GM12878 (cell line): Measurements from ENCODE around the gene HTN3. TPM values are rescaled to one million over a fixed set of nuclear protein-coding genes. Genes with fewer than 3 reads are reported as not detected.

ENCODE experiments used
- ATAC-seq: fragments of 200-7000 bp; cut with Tn5 transposase; 3 replicates; pipeline ENCODE4 v1.9.1; 2020; ENCODE audit warnings: mild to moderate bottlenecking, moderate library complexity
- BruUV-seq: library from RNA; stranded (reverse); fragments of 400-500 nt; replicated peaks from 2 replicates; lab custom pipeline; 2021; lab: Mats Ljungman, UMichigan
- CTCF ChIA-PET: fragments of 300-600 bp; sonication (Branson Sonifier 250); formaldehyde crosslinking; extraction: SDS; loops from one replicate; lab custom pipeline; 2021; ENCODE audit warnings: inconsistent platforms; lab: Yijun Ruan, JAX
- POLR2A ChIA-PET: fragments of 350-600 bp; formaldehyde crosslinking; extraction: SDS; loops from one replicate; lab custom pipeline; 2021; ENCODE audit warnings: inconsistent platforms; lab: Charles Lee
- RAD21 ChIA-PET: fragments of 300-600 bp; sonication (Branson Sonifier 250); formaldehyde crosslinking; loops from one replicate; lab custom pipeline; 2023; ENCODE audit warnings: antibody characterized with exemption; ENCODE audit not compliant: unreplicated experiment; lab: Charles Lee
- SMC1A ChIA-PET: fragments of 300-600 bp; sonication (Branson Sonifier 250); formaldehyde crosslinking; loops from one replicate; lab custom pipeline; 2023; ENCODE audit not compliant: unreplicated experiment, uncharacterized antibody; lab: Charles Lee
- DNase-seq: peaks from one replicate; pipeline ENCODE4 v3.0.0-alpha.2; 2011; ENCODE audit warnings: low read depth, low spot score
- FAIRE-seq: peaks from 3 replicates; lab custom pipeline; 2011; peaks lifted over from hg19 to GRCh38; lab: Jason Lieb, UNC
- H2AFZ ChIP-seq: 2 replicates; pipeline ENCODE4 v1.6.0; 2011; ENCODE audit warnings: low read depth, low read length, control low read depth; ENCODE audit not compliant: control insufficient read depth
- H3K27ac ChIP-seq: 2 replicates; pipeline ENCODE4 v1.5.1; 2011; ENCODE audit warnings: control low read depth; ENCODE audit not compliant: control insufficient read depth, insufficient read depth
- H3K27me3 ChIP-seq, 2 experiments: replicated peaks in 1 of 2; 2 replicates each; pipeline versions ENCODE4 v1.6.0 to v1.6.1; 2011; ENCODE audit warnings: low read length in 1 of 2; ENCODE audit not compliant: control insufficient read depth in 2 of 2, insufficient read depth in 2 of 2
- H3K36me3 ChIP-seq, 2 experiments: 2 replicates each; pipeline ENCODE4 v1.5.1; 2011; ENCODE audit warnings: low read length in 1 of 2; ENCODE audit not compliant: control insufficient read depth in 2 of 2, insufficient read depth in 2 of 2
- H3K4me1 ChIP-seq: 2 replicates; pipeline ENCODE4 v1.6.1; 2011; ENCODE audit warnings: mild to moderate bottlenecking, low read length, moderate library complexity, mixed read lengths; ENCODE audit not compliant: control insufficient read depth, insufficient read depth
- H3K4me2 ChIP-seq: 2 replicates; pipeline ENCODE4 v1.6.0; 2011; ENCODE audit warnings: control low read depth; ENCODE audit not compliant: control insufficient read depth, insufficient read depth
- H3K4me3 ChIP-seq: fragments of 200-600 bp; sonication (generic); 2 replicates; pipeline ENCODE4 v1.5.1; 2016
- H3K79me2 ChIP-seq: 2 replicates; pipeline ENCODE4 v1.6.0; 2011; ENCODE audit warnings: low read length; ENCODE audit not compliant: control insufficient read depth, insufficient read depth
- H3K9ac ChIP-seq: 2 replicates; pipeline ENCODE4 v1.8.0; 2011; ENCODE audit warnings: low read length, control low read depth, mixed read lengths; ENCODE audit not compliant: control insufficient read depth, insufficient read depth
- H3K9me3 ChIP-seq: replicated peaks from 3 replicates; pipeline ENCODE4 v1.5.1; 2011; ENCODE audit warnings: mild to moderate bottlenecking, low read length; ENCODE audit not compliant: control insufficient read depth, insufficient read depth
- H4K20me1 ChIP-seq: 2 replicates; pipeline ENCODE4 v1.6.0; 2011; ENCODE audit not compliant: control insufficient read depth, insufficient read depth
- DPF2 ChIP-seq: fragments of 450-650 bp; IDR thresholded peaks from 2 replicates; pipeline ENCODE4 v1.6.1; 2017; ENCODE audit warnings: mild to moderate bottlenecking
- HDGF ChIP-seq: fragments of 450-650 bp; IDR thresholded peaks from 2 replicates; pipeline ENCODE4 v1.6.1; 2016; ENCODE audit warnings: antibody characterized with exemption
- NRF1 ChIP-seq: conservative IDR thresholded peaks from 2 replicates; pipeline ENCODE4 v1.6.1; 2011; ENCODE audit warnings: mild to moderate bottlenecking, low read depth, low read length, improper control_type of control experiment
- RCOR1 ChIP-seq: conservative IDR thresholded peaks from 2 replicates; pipeline ENCODE4 v1.6.1; 2012; ENCODE audit warnings: low read depth, low read length, improper control_type of control experiment
- RFX5 ChIP-seq: IDR thresholded peaks from 2 replicates; pipeline ENCODE4 v1.6.1; 2011; ENCODE audit warnings: low read depth, low read length, improper control_type of control experiment
- RUNX3 ChIP-seq: IDR thresholded peaks from 2 replicates; pipeline ENCODE4 v1.6.1; 2012; ENCODE audit warnings: low read length, inconsistent platforms
- SMC3 ChIP-seq: IDR thresholded peaks from 2 replicates; pipeline ENCODE4 v1.6.1; 2011; ENCODE audit warnings: low read length, improper control_type of control experiment, borderline replicate concordance
- SREBF2 ChIP-seq: IDR thresholded peaks from 2 replicates; pipeline ENCODE4 v1.6.1; 2012; ENCODE audit warnings: mild to moderate bottlenecking, low read length
- TAF1 ChIP-seq: IDR thresholded peaks from 2 replicates; pipeline ENCODE4 v1.6.1; 2011; ENCODE audit warnings: mild to moderate bottlenecking, low read depth, low read length, borderline replicate concordance
- ZNF217 ChIP-seq: fragments of 450-650 bp; IDR thresholded peaks from 2 replicates; pipeline ENCODE4 v1.6.1; 2017; ENCODE audit warnings: antibody characterized with exemption, mild to moderate bottlenecking
- in situ Hi-C: fragments of 300-500 bp; cut with MboI; formaldehyde crosslinking; loops from 9 replicates; pipeline ENCODE4 v1.14.3; 2018; ENCODE audit warnings: mixed read lengths
- intact Hi-C: fragments of 100-400 bp; cut with micrococcal nuclease; formaldehyde crosslinking; loops from one replicate; pipeline ENCODE4 v1.14.2; 2022; ENCODE audit not compliant: unreplicated experiment
- polyA plus RNA-seq, 11 experiments: library from polyadenylated mRNA; depleted of rRNA in 4 of 11; unstranded in 6 of 11; stranded (reverse) in 5 of 11; fragments of >200 nt; fragmentation: Nextera tagmentation in 4 of 11; fragmentation: Illumina TruSeq in 1 of 11; extraction: Ambion mirVana in 4 of 11; extraction: Trizol in 1 of 11; gene quantifications; 1 replicate in 1 of 11; 2 replicates in 10 of 11; pipeline versions ENCODE4 v1.2.1 to v1.2.3, GENCODE V29; 2011 to 2016; ENCODE audit warnings: inconsistent platforms in 2 of 11, missing spikeins in 2 of 11, low read depth in 1 of 11
- total RNA-seq, 4 experiments: library from RNA; depleted of rRNA in 3 of 4; stranded (reverse); fragments of >200 nt in 3 of 4; fragmentation: Illumina TruSeq in 1 of 4; extraction: Trizol in 1 of 4; gene quantifications; 2 replicates each; pipeline versions ENCODE4 v1.2.1 to v1.2.3, GENCODE V29; 2013 to 2021
- TF ChIP-seq, protein P1 (sequence below): fragments of 450-650 bp; IDR thresholded peaks from 2 replicates; pipeline ENCODE4 v1.6.1; 2017; ENCODE audit warnings: mild to moderate bottlenecking
- TF ChIP-seq, protein P2 (sequence below): IDR thresholded peaks from 2 replicates; pipeline ENCODE4 v1.6.1; 2012; ENCODE audit warnings: low read depth, low read length, improper control_type of control experiment
- TF ChIP-seq, protein P3 (sequence below): fragments of 150-350 bp; IDR thresholded peaks from 2 replicates; pipeline ENCODE4 v1.6.1; 2016; ENCODE audit warnings: low read depth, low read length
- TF ChIP-seq, protein P4 (sequence below): fragments of 450-650 bp; IDR thresholded peaks from 2 replicates; pipeline ENCODE4 v1.6.1; 2017; ENCODE audit warnings: borderline replicate concordance

The HTN3 gene
- total and polyA plus RNA-seq, 10 of the 15 experiments (the other 5 are each of a cell fraction or from before 2014, with no cell fraction given), result not detected

DNA sequence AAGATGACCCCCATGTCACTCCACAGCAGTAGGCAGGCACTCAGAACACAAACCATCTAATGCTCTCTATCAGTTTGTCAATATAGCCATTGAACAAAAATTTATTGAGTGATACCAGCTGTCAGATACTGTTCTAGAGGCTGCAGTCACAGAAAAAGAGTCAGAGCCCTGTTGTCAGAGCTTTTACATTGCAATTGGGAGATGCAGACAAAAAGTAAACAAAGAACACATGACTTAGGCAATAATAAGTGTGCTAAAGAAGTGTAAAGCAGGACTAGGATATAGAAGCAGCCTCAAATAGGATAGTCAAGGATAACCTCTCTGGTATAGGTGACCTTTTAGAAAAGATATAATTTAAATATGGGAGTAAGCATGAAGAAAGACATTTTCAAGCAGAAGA is 30.9 kb downstream of the HTN3 start:
- Histone ChIP-seq H3K79me2 (no peaks in the 10 kb centered on the region), H3K4me1 (no peaks in the 10 kb centered on the region), H3K9me3 (no peaks in the 10 kb centered on the region), H3K4me3 (no peak overlapping the region), H3K4me2 (no peak overlapping the region), H3K9ac (no peak overlapping the region), H2AFZ (no peak overlapping the region), H4K20me1 (no peaks in the 10 kb centered on the region), H3K27me3 (no peaks in the 10 kb centered on the region), H3K27ac (no peak overlapping the region), H3K36me3 (no peaks in the 10 kb centered on the region)
- POLR2A ChIA-PET, result no interaction called here
- SMC1A ChIA-PET, result no interaction called here
- CTCF ChIA-PET, result no interaction called here
- FAIRE-seq (no peak), DNase-seq (no peak), ATAC-seq (no peak)
- intact Hi-C loops (no loop called here), in situ Hi-C loops (no loop called here)
- no TSS peak for BruUV-seq
- RAD21 ChIA-PET, result no interaction called here
- no peak for TF ChIP-seq SREBF2
- TF ChIP-seq, protein P1, sequence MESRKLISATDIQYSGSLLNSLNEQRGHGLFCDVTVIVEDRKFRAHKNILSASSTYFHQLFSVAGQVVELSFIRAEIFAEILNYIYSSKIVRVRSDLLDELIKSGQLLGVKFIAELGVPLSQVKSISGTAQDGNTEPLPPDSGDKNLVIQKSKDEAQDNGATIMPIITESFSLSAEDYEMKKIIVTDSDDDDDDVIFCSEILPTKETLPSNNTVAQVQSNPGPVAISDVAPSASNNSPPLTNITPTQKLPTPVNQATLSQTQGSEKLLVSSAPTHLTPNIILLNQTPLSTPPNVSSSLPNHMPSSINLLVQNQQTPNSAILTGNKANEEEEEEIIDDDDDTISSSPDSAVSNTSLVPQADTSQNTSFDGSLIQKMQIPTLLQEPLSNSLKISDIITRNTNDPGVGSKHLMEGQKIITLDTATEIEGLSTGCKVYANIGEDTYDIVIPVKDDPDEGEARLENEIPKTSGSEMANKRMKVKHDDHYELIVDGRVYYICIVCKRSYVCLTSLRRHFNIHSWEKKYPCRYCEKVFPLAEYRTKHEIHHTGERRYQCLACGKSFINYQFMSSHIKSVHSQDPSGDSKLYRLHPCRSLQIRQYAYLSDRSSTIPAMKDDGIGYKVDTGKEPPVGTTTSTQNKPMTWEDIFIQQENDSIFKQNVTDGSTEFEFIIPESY, result no peak
- no peak for TF ChIP-seq ZNF217
- TF ChIP-seq RUNX3, result no peak
- TF ChIP-seq, protein P2, sequence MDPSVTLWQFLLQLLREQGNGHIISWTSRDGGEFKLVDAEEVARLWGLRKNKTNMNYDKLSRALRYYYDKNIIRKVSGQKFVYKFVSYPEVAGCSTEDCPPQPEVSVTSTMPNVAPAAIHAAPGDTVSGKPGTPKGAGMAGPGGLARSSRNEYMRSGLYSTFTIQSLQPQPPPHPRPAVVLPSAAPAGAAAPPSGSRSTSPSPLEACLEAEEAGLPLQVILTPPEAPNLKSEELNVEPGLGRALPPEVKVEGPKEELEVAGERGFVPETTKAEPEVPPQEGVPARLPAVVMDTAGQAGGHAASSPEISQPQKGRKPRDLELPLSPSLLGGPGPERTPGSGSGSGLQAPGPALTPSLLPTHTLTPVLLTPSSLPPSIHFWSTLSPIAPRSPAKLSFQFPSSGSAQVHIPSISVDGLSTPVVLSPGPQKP, result no peak
- no peak for TF ChIP-seq DPF2
- TF ChIP-seq RCOR1, result no peak
- TF ChIP-seq RFX5, result no peak
- TF ChIP-seq NRF1, result no peak
- no peak for TF ChIP-seq SMC3
- TF ChIP-seq HDGF, result no peak
- no peak for TF ChIP-seq TAF1
- TF ChIP-seq, protein P3, sequence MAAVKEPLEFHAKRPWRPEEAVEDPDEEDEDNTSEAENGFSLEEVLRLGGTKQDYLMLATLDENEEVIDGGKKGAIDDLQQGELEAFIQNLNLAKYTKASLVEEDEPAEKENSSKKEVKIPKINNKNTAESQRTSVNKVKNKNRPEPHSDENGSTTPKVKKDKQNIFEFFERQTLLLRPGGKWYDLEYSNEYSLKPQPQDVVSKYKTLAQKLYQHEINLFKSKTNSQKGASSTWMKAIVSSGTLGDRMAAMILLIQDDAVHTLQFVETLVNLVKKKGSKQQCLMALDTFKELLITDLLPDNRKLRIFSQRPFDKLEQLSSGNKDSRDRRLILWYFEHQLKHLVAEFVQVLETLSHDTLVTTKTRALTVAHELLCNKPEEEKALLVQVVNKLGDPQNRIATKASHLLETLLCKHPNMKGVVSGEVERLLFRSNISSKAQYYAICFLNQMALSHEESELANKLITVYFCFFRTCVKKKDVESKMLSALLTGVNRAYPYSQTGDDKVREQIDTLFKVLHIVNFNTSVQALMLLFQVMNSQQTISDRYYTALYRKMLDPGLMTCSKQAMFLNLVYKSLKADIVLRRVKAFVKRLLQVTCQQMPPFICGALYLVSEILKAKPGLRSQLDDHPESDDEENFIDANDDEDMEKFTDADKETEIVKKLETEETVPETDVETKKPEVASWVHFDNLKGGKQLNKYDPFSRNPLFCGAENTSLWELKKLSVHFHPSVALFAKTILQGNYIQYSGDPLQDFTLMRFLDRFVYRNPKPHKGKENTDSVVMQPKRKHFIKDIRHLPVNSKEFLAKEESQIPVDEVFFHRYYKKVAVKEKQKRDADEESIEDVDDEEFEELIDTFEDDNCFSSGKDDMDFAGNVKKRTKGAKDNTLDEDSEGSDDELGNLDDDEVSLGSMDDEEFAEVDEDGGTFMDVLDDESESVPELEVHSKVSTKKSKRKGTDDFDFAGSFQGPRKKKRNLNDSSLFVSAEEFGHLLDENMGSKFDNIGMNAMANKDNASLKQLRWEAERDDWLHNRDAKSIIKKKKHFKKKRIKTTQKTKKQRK, result no peak
- TF ChIP-seq, protein P4, sequence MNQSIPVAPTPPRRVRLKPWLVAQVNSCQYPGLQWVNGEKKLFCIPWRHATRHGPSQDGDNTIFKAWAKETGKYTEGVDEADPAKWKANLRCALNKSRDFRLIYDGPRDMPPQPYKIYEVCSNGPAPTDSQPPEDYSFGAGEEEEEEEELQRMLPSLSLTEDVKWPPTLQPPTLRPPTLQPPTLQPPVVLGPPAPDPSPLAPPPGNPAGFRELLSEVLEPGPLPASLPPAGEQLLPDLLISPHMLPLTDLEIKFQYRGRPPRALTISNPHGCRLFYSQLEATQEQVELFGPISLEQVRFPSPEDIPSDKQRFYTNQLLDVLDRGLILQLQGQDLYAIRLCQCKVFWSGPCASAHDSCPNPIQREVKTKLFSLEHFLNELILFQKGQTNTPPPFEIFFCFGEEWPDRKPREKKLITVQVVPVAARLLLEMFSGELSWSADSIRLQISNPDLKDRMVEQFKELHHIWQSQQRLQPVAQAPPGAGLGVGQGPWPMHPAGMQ, result no peak
